ENCODE measurements around the gene SYNRG.
A peak's percentile ranks its signal among the peaks of the same experiment; 100 is the strongest.

Gene SYNRG

DNA sequence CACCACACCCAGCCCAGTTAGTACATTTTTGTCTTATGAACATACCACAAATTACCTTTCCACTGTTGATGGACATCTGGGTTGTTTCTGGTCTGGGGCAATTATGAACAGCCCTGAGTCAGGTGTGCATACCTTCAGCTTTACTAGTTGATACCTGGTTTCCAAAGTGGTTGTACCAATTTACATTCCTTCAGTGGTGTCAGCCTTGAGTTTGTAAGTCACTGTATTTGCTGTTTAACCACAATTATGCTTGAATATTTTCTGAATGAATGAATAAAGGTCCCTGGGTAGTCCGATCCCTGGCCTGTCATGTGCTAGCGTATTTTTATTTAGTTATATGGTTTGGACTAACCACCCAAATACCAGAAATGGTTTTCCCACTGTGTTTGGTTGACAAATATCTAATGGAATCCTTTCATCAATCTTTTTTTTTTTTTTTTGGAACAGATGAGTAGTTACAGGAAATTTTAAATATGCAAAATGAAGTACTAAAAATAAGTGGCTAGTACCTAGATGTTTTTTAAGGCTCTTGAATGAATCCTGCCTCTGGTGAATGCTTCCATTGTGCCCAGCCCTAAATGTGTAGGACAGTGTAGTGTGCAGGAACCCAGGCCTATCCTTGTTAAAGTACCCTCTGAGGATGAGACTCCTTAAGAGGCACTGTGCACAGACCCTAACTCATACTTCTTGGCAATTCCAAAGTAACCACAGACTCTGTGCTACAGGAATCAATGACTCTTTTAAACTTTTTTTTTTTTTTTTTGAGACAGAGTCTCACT, 115.8 kb downstream of the SYNRG start:
- DNase-seq: no peak

DNA sequence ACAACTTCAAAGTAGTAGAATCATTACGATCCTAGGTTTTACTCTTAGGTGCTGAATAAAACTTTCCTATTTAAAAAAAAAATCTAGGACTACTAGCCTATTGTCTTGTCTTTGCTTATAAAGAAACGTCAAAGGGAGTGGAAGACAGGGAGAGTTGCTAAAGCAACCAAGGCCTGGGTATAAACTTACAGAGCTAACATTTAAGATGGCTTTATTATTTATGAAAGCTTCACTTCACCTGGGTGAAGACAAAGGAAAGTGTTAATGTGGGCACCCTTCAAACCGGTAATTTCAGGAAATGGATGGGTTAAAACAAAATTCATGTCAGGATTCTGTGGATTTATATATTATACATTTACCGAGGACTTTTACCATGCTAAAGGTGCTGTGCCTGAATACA, 117.1 kb downstream of the SYNRG start:
- DNase-seq: no peak

DNA sequence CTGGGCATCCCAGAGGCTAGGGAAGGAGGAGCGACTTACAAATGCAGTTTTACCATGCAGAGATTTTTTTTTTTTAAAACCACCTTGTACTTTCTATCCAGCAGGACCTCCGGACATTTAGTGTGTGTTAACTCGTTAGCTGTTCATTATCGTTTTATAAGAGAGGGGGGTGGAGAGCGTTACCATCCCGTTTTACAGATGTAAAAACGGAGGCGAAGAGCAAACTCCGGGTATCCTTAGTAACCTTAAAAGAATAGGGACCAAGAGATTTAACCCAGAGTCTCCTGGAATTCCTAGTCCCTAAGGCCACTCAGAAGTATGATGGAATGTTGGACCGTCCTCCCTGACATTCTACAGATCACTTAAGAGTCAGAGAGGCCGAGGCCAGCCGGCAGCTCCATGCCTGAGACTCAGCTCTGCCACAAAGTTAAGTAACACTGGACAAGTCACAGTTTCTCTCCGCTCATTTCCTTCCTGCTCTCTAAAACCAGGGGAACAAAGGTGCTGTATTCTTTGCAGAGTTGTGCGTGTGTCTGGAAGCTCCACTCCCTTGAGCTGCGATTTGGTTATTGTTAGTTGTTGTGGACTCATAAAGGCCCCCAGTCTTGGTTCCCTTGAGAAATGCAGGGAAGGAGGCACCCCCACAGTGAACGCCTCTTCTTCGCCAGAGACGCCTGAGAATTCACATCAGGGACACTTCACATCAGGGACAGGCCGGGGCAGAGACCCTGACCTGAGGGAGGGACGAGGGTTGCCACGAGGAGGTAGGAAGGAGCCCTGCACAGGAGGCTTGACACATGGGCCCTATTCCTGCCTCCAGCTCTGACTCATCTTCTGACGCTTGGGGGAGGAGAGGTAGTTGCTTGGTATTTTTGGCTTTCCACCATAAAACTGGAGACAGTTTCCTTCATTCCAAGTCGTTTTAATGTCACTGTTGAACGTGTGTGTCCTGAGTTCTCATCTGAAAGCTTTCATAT, 118.3 kb downstream of the SYNRG start:
- no peak for DNase-seq

DNA sequence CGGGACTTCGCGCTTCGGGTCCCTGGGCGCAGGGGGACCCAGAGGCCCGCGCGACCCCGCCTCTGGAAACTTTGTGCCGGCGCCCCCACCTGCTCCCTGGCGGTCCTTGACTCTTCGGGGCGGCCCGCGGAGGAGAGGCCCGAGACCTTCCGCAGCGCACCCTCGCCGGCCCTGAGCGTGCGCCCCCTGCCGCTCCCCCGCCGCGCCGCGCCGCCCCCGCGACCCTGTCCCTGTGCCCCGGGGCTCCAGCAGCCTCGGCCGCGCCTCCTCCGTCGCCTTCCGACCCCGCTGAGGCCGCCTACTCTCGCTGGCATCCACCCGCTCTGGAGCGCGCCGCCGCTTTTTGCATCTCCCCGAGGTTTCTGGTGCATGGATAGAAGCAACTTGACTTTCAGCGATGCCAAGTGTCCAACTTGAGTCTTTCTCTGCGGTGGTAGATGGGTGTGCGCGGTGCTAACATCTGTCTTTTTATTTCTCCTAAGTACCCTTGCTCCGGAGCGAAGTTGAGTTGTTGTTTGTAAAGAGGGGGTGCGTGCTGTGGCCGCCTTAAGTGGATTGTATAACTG, 119.1 kb downstream of the SYNRG start:
- peak; percentile 53 for DNase-seq

DNA sequence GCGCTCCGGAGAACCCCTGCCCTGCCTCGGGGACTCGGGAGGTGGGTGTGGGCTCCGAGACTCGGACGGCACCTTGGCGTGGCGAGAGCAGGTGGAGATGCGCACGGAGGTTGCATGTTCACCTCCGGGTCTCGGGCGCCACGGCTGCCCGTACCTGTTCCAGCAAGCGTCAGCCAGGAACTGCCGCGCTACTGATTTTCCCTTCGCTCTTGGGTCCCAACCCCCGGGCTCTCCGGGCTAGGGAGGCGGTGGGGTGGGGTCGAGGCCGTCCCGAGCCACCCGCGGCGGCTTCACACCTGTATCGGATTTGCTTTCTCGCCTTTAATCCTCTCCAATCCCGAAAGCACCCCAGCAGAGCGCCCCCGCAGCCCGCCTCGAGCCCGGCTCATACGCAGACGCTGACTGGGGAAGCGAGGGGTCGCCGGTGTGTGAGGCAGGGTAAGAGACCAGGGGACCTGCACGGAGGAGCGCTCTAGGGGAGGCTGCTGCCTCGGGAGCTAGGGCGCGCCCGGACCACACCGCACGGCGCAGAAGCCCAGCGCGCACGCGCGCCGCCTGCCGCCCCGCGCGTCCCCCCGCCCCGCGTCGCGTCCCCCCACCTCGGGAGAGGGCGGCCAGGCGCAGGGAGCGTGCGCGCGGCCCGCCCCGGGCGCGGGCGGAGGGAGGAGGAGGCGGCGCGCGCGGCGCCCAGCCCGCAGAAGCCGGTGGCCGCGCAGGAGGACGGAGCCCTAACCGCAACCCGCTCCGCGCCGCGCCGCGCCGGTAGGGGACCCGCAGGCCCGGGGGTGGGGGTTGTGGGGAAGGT, 119.8 kb downstream of the SYNRG start, which contains the start of gene DUSP14:
Gene DUSP14, plus strand, starts transcription at position 695 of the 805 bp plus-strand sequence. CDS start 22,382 bp downstream, outside the sequence.
- peak; percentile 81 for DNase-seq

DNA sequence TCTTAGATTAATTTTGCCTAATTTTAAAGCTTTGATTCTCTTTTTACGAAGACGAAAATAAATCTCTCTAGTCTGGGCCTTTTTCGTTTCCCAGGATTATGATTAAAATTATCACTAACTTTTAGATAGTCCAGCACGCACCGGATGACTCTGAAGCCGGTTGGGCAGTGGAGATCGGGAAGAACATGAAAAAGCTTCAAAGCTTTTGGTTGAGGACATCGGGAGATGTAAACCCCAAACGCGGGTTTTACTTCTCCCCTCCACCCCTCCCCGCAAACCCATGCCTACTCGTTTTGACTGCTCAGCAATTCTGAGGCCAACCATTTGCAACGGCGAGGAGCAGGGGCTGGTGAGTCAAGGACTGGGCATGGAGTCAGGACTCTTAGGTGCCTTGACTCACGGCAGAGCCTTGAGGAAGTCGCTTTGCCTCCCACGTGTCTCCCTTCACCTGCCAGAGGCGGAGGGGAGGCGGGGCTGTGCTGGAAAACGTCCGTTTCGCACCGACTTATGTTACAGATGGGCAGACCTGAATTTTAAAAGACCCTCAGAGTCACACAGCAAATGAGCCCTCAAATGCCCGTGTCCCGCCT, 120.5 kb downstream of the SYNRG start:
- peak; percentile 34 for DNase-seq

DNA sequence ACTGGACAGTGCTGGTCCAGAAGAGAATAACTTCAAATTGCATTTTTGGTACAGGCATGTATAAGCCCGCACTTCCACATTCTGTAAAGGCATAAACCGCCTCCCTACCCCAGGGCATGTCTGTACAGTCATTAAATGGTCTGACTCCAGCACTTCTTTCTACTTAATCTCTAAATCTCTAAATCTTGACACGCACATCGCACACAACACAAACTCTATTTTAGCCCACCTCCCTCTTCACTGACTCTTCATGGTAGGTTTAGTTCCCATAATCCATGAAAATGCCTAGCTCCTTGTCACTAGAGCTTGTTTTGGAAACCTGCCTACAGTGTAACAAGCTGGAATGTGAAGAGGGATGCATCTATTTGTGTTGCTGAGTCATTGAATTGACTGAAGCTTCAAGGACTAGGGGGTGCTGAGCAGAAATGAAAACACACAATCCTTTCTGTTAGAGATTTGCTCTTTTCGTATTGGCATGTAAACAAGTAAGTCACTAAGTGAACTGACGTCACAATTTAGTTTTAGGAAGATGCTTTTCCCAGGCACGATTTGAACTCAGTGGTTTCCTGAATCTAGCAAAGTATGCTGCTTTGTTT, 121.1 kb downstream of the SYNRG start:
- DNase-seq: no peak

DNA sequence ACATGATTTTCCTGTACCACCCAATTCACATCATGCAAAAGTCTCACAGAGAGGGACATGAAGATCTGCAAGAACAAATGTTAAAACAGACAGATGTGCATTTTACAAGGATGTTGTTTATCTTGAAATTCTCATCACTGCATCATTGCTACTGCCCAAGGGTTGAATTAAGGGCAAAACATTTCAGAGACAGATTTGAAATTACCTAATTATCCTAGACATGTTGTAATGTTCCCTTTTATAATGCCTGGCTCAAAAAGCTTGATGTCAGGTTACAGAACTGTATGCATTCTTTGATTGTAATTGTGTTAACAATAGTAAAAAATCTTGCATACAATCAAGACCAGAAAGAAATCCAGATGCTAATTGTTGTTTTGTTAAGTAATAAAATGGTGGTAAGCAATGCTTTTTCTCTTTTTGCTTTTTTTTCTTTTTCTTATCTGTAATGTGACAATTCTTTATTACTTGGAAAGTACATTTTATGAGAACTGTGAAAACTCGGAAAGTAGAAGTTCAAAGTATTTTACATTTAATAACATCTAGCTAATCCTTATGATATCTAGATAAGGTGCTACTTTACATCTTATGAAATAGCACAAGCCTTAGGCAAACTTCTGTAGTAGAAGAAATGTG, 123.2 kb downstream of the SYNRG start:
- DNase-seq: no peak

DNA sequence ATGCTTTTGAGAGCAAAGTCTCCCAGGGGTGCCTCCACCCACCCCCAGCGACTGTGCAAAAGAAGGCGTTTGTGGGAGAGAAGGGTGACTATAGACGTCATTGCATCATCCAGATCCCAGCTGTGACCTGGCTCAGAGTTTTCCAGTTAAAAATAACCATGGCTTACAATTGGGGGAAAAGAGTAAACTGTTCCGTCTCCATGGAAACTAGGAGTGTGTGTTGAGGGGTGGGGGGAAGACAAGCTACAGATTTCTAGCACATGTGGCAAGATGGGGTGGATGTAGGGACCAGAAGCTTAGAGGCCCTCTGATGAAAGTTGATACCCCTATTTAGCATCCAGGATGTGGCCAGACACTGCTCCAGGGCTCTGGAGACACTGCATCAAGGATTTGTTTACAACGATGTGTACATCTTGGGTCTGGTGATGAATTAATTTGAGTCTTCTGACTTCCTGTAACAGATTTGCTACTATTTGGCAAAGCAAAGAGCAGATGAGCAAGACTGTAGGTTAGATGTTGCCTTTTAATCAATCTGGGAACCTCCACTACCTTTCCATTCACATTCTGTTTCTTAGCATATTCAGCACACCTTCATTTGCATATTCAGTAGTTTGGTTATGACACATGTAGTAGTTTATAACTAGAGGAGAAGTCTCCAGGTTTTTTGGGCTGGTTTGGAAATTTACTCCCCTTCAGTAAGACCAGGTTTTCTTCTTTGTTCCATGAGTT, 125.7 kb downstream of the SYNRG start:
- DNase-seq: no peak

DNA sequence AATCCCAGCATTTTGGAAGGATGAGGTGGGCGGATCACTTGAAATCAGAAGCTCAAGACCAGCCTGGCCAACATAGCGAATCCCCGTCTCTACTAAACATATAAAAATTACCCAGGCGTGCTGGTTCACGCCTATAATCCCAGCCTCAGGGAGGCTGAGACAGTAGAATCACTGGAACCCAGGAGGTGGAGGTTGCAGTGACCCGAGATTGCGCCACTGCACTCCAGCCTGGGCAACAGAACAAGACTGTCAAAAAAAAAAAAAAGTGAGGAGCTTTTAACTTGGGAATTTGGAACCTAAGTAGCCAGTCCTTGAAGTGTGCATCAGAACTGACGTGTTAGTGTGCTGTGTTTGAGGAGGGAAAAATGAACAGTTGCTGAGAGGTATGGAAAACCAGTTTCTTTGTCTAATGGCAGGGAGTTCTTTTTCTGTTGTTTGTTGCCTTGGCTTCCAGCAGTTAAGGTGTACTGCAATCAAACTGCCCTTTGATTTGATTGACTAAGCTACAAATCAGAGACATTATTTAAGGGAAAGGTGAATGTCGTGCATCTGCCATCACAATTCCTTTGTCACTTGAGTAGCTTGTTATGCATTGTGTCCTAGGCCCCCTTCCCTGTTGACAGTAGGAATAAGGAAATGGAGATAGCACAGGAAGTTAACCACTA, 128.1 kb downstream of the SYNRG start:
- DNase-seq: no peak

DNA sequence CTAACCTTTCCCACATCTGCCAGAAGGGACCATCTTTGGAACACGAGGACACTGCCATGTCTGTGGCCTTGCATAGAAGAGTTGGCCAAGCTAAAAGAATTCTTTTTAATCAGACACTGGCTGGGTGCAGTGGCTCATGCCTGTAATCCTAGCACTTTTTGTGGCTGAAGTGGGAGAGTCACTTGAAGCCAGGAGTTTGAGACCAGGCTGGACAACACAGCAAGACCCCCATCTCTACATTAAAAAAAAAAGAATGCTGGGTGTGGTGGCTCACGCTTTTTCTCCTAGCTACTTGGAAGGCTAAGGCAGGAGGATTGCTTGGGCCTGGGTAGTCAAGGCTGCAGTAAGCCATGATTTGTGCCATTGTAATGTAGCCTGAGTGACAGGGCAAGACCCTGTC, 128.8 kb downstream of the SYNRG start:
- DNase-seq: no peak

DNA sequence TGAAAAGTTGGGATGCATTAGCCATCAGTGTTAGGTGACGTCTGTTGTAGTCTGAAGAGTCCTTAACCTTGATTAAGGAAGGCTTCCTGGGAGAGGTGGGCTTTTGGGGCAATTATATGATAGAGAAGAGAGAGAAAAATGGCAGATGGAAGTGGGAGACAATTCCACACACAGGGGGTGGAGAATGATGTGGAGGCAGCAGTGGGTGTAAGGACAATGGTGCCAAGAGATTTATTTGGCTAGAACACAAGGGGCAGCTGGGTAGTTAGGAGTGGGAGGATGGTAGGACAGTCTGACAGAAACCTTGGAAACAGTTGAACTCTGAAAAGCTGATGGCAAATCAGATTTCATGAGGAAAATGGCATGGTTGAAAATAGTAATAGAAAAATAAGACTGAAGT, 130.2 kb downstream of the SYNRG start:
- no peak for DNase-seq

DNA sequence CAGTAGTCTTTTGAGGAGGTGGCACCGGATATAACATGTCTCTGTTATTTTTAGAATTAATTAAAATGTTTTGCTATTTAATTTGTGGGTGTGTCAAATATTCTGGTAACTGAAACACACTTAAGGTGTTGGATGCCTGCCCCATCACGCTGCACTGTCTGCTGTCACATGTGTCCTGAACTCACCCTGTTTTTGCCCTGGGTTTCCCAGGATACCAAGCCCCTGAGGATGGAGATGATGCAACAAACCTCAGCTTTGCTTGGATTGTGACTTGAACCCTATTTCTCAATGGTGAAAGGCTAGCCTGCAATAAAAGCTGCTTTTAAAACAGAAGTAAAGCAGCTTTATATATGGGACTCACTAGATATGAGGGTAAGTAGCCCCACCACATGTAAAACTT, 131.0 kb downstream of the SYNRG start:
- DNase-seq: no peak

DNA sequence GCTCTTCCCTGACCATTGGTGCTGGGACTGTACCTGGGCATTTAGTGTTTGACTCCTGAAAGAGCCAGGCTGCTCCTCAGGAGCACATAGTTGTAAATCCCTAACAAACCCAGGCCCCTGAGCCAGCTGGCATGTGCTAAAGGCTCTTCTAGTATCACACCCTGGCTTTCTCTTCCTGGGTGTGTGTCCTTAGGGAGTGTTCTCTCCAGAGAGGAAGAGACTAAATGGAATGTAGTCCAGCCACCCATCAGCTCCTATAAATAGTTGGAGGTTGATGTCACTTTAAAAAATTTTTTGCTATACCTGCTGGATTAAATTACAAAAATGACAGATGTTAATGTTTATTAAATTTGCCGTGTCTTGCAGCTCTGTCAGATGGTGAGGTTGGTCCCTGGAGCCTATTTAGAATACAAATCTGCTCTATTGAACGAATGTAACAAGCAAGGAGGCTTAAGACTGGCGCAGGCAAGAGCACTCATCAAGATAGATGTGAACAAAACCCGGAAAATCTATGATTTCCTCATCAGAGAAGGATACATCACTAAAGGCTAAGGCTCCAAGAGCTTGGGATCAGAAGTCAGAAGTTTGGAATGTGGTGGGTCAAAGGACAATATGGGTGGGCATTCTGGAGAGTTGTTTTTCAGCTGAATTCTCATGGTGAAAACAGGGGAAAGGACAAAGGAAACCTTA, 132.6 kb downstream of the SYNRG start:
- no peak for DNase-seq

DNA sequence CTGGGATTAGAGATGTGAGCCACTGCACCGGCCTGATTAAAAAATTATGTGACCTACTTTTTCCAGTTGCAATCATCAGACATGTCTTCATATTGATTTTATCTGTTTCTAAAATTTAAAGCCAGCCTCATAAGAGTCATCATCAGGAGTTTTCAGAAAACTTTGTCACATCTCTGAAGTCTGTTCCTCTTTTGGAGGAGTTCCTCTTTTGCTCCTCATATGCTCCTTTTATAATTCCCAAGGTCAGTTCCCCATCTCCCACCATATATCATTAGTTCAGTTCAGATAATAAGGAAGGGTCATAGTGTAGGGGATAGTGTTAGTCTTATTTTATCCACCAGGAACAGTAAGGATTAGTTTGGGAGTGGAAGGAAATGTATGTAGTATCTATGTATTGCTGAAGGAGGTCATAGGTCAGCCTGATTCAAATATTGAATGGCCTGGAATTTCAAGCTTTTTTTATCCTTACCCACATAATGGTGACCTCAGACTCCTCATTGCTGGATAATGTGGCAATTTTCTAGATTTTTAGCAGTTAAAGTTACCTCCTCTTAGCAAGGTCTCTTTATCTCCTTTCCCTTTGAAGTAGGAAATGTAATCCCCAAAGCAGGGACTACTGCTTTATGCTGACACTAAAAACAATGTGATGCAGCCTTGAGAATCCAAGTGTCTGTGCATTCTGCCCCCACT, 133.3 kb downstream of the SYNRG start:
- DNase-seq: no peak

DNA sequence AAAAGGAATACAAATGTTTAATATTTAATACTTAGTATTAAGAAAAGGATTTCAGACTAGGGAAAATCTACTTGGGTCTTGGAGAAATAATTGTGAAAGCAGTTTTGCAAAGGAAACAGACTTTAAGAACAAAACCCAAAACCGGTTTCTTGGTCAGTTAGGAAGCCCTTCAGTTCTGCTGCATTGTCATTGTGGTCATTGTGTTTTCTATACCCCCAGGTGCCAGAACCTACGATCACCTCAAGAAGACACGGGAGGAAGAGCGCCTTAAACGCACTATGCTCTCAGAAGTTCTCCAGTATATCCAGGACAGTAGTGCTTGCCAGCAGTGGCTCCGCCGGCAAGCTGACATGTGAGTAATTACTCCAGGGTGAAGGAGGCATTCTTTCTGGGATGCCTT, 139.0 kb downstream of the SYNRG start:
- no peak for DNase-seq

DNA sequence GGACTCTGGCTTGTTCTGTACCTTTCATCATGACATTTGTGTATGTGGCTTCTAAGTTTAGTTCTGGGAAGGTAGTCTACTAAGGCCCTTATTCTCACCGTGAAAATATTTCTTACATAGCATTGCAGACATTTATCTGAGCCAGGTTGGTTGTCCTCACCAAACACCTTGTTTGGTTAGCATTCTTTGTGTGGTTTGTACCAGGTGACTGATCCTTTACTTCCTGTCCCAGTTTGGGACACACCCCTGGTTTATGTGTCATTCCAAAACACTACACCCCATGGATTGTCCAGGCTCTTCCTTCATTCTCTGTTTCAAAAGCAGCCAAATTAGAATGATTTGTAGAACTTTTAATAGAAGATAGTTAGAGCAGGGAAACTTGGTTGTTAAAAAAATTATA, 142.7 kb downstream of the SYNRG start:
- DNase-seq: no peak

DNA sequence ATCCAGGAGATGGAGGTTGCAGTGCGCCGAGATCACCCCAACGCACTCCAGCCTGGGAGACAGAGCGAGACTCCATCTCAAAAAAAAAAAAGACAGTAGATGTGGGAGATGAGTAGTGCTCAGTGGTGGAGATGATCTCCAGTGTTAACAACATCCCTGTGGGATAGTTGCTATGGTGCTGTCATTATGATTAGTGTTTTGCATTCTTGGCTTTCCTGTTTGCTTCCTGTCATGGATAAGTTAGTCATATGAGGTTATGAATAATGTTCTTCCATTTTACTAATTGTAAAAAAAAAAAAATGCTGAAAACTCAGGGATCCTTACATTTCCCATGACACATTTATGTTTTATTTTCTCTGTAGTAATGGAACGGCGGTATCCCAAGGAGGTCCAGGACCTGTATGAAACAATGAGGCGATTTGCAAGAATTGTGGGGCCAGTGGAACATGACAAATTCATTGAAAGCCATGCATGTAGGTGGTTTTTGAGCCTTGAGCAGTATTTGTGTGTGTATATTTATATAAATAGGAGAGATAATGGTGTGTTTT, 144.1 kb downstream of the SYNRG start:
- no peak for DNase-seq

All from CD4-positive, alpha-beta T cell treated with Interferon gamma for 1 hour (primary cell).